ENCODE results near the gene ARID5B. TPM values are rescaled to one million over a fixed set of nuclear protein-coding genes. Genes with fewer than 3 reads are reported as not detected.
"Not testable (repeated sequence)": the region's sequence is repeated elsewhere in the genome, so short reads cannot be mapped to it uniquely, and the experiment has no call there.

ARID5B gene
- polyA plus RNA-seq, 3 donors: 1.00 to 2.5 (median 1.5) TPM

GRCh38 chr10:61863981-61864380, 37.5 kb upstream of the ARID5B start:
- whole genome bisulfite sequencing (ENCODE audit: insufficient coverage): 98% methylated on average over 5 of the region's 10 CpGs
- H3K9ac ChIP-seq (ENCODE audit: insufficient read depth, low read length, poor library complexity, severe bottlenecking): no peak overlapping the region
- no peaks in the 10 kb centered on the region for H4K20me1 ChIP-seq (ENCODE audit: insufficient read depth, low read length)
- no peak overlapping the region for H3K4me3 Mint-ChIP-seq
- H3K79me2 ChIP-seq (ENCODE audit: insufficient read depth, low read length): no peaks in the 10 kb centered on the region
- no peak overlapping the region for H3K27ac ChIP-seq (ENCODE audit: low read depth in 1 of 2, low read length in 2 of 2)
- no peak overlapping the region for H3K4me2 ChIP-seq (replicated peaks; ENCODE audit: extremely low read depth, low read length, poor library complexity, severe bottlenecking)
- no peak overlapping the region for H2AFZ ChIP-seq (ENCODE audit: insufficient read depth, low read depth, low read length, poor library complexity, severe bottlenecking)
- intact Hi-C loops (cut with micrococcal nuclease): no loop called here
- DNase-seq: no peak
- no peak overlapping the region for H3K27ac Mint-ChIP-seq
- TF ChIP-seq CTCF (IDR thresholded peaks at IDR 0.05): no peak
- H3K4me1 Mint-ChIP-seq: peaks cover 5% of the 10 kb centered on the region
- no peaks in the 10 kb centered on the region for H3K36me3 Mint-ChIP-seq
- no peaks in the 10 kb centered on the region for H3K4me1 ChIP-seq (ENCODE audit: control insufficient read depth in 1 of 2, insufficient read depth in 2 of 2, low read length in 2 of 2)
- H3K9me3 ChIP-seq (replicated peaks in 1 of 2; ENCODE audit: control insufficient read depth in 1 of 2, insufficient read depth in 1 of 2, low read length in 2 of 2): no peaks in the 10 kb centered on the region
- peaks cover 0 to 2% (median 0%) of the 10 kb centered on the region in 7 donors for H3K9me3 Mint-ChIP-seq
- peaks cover 0 to 1% (median 0%) of the 10 kb centered on the region in 3 donors for H3K27me3 Mint-ChIP-seq (ENCODE audit: low read depth in 3 of 3)
- no peaks in the 10 kb centered on the region for H3K27me3 ChIP-seq (ENCODE audit: control insufficient read depth in 2 of 2, insufficient read depth in 2 of 2, low read length in 2 of 2)
- no peaks in the 10 kb centered on the region for H3K36me3 ChIP-seq (replicated peaks in 1 of 2; ENCODE audit: control insufficient read depth in 1 of 2, insufficient read depth in 2 of 2, low read length in 2 of 2)
- H3K4me3 ChIP-seq (replicated peaks in 1 of 3; ENCODE audit: low read depth in 2 of 3, low read length in 3 of 3): no peak overlapping the region

GRCh38 chr10:61866700-61867368, 34.7 kb upstream of the ARID5B start:
- Mint-ChIP-seq H3K4me1 (peaks cover 8% of the 10 kb centered on the region), H3K27me3 (ENCODE audit: low read depth in 3 of 3) (peaks cover 0 to 1% (median 0%) of the 10 kb centered on the region in 3 donors), H3K27ac (no peak overlapping the region), H3K36me3 (no peaks in the 10 kb centered on the region), H3K9me3 (no peaks in the 10 kb centered on the region), H3K4me3 (peak overlapping the region; percentile 74 to 82)
- no peak for DNase-seq
- Histone ChIP-seq H3K4me1 (ENCODE audit: control insufficient read depth in 1 of 2, insufficient read depth in 2 of 2, low read length in 2 of 2) (no peaks in the 10 kb centered on the region), H2AFZ (ENCODE audit: insufficient read depth, low read depth, low read length, poor library complexity, severe bottlenecking) (peak overlapping the region; percentile 77), H3K27ac (ENCODE audit: low read depth in 1 of 2, low read length in 2 of 2) (no peak overlapping the region), H3K9ac (ENCODE audit: insufficient read depth, low read length, poor library complexity, severe bottlenecking) (peak overlapping the region; percentile 51), H4K20me1 (ENCODE audit: insufficient read depth, low read length) (no peaks in the 10 kb centered on the region), H3K79me2 (ENCODE audit: insufficient read depth, low read length) (no peaks in the 10 kb centered on the region), H3K9me3 (replicated peaks in 1 of 2; ENCODE audit: control insufficient read depth in 1 of 2, insufficient read depth in 1 of 2, low read length in 2 of 2) (no peaks in the 10 kb centered on the region), H3K36me3 (replicated peaks in 1 of 2; ENCODE audit: control insufficient read depth in 1 of 2, insufficient read depth in 2 of 2, low read length in 2 of 2) (no peaks in the 10 kb centered on the region), H3K4me3 (replicated peaks in 1 of 3; ENCODE audit: low read depth in 2 of 3, low read length in 3 of 3) (peak overlapping the region; percentile 29 to 72 (median 54)), H3K27me3 (ENCODE audit: control insufficient read depth in 2 of 2, insufficient read depth in 2 of 2, low read length in 2 of 2) (no peaks in the 10 kb centered on the region), H3K4me2 (replicated peaks; ENCODE audit: extremely low read depth, low read length, poor library complexity, severe bottlenecking) (peak overlapping the region; percentile 63)
- 94% methylated on average over 2 of the region's 3 CpGs for WGBS (ENCODE audit: insufficient coverage)
- no peak for TF ChIP-seq CTCF (IDR thresholded peaks at IDR 0.05)
- intact Hi-C loops (cut with micrococcal nuclease): no loop called here

GRCh38 chr10:61867374-61867773, 34.1 kb upstream of the ARID5B start:
- H3K27me3 ChIP-seq (ENCODE audit: control insufficient read depth in 2 of 2, insufficient read depth in 2 of 2, low read length in 2 of 2); H3K4me1 ChIP-seq (ENCODE audit: control insufficient read depth in 1 of 2, insufficient read depth in 2 of 2, low read length in 2 of 2); H3K36me3 ChIP-seq (replicated peaks in 1 of 2; ENCODE audit: control insufficient read depth in 1 of 2, insufficient read depth in 2 of 2, low read length in 2 of 2); H3K79me2 ChIP-seq (ENCODE audit: insufficient read depth, low read length); H3K4me1 Mint-ChIP-seq; H4K20me1 ChIP-seq (ENCODE audit: insufficient read depth, low read length); intact Hi-C loops (cut with micrococcal nuclease); H3K9me3 ChIP-seq (replicated peaks in 1 of 2; ENCODE audit: control insufficient read depth in 1 of 2, insufficient read depth in 1 of 2, low read length in 2 of 2); DNase-seq; H3K36me3 Mint-ChIP-seq; H3K27ac ChIP-seq (ENCODE audit: low read depth in 1 of 2, low read length in 2 of 2); H3K9me3 Mint-ChIP-seq; H3K27me3 Mint-ChIP-seq (ENCODE audit: low read depth in 3 of 3): not testable (repeated sequence)
- peak overlapping the region; percentile 63 for H3K4me2 ChIP-seq (replicated peaks; ENCODE audit: extremely low read depth, low read length, poor library complexity, severe bottlenecking)
- H3K4me3 ChIP-seq (replicated peaks in 1 of 3; ENCODE audit: low read depth in 2 of 3, low read length in 3 of 3): peak overlapping the region; percentile 29 to 72 (median 54)
- 45% methylated on average over 7 of the region's 22 CpGs for WGBS (ENCODE audit: insufficient coverage)
- Mint-ChIP-seq H3K27ac (peak overlapping the region in 1 of 7 donors; percentile 15), H3K4me3 (peak overlapping the region; percentile 74 to 82)
- peak overlapping the region; percentile 51 for H3K9ac ChIP-seq (ENCODE audit: insufficient read depth, low read length, poor library complexity, severe bottlenecking)
- peak overlapping the region; percentile 77 for H2AFZ ChIP-seq (ENCODE audit: insufficient read depth, low read depth, low read length, poor library complexity, severe bottlenecking)
